ENCODE data around the gene OST4. TPM values are rescaled to one million over a fixed set of nuclear protein-coding genes. Genes with fewer than 3 reads are reported as not detected.

The OST4 gene
- total RNA-seq, 1 donor from 2014 or later = 395 TPM

- no peak overlapping the region for H2AFZ ChIP-seq (ENCODE audit: low read depth, low read length)
- no peak overlapping the region for H3K27ac ChIP-seq (ENCODE audit: low read depth, low read length)
- no peak for FAIRE-seq
- peaks cover 15% of the 10 kb centered on the region for H3K4me1 Mint-ChIP-seq (ENCODE audit: low read depth, unreplicated experiment)
- peaks cover 11% of the 10 kb centered on the region for H4K20me1 ChIP-seq (ENCODE audit: insufficient read depth, low read length)
- H3K9ac ChIP-seq (ENCODE audit: low read length) = peak overlapping the region; percentile 88
- peaks cover 41% of the 10 kb centered on the region for H3K4me1 ChIP-seq (ENCODE audit: insufficient read depth, low read length)
- peaks cover 22% of the 10 kb centered on the region for H3K79me2 ChIP-seq (ENCODE audit: insufficient read depth, low read length)
- H3K27me3 Mint-ChIP-seq (ENCODE audit: low read depth, unreplicated experiment) = peaks cover 4% of the 10 kb centered on the region
- no peak for DNase-seq (ENCODE audit: low read depth)
- H3K4me3 ChIP-seq (ENCODE audit: insufficient read depth, low read depth, low read length) = peak overlapping the region; percentile 63
- peak overlapping the region; percentile 92 for H3K4me2 ChIP-seq (ENCODE audit: low read length)
- peaks cover 1% of the 10 kb centered on the region for H3K36me3 Mint-ChIP-seq (ENCODE audit: low read depth, unreplicated experiment)
- H3K9me3 Mint-ChIP-seq (ENCODE audit: unreplicated experiment) = no peaks in the 10 kb centered on the region
- no peak overlapping the region for H3K4me3 Mint-ChIP-seq (ENCODE audit: unreplicated experiment)
- no peak for TF ChIP-seq CTCF (IDR thresholded peaks at IDR 0.05; ENCODE audit: insufficient read depth, low read depth, low read length)
- no peak for TF ChIP-seq EZH2 (IDR thresholded peaks at IDR 0.05; ENCODE audit: insufficient read depth, low read length)
- peak overlapping the region; percentile 34 for H3K27ac Mint-ChIP-seq (ENCODE audit: unreplicated experiment)
- H3K36me3 ChIP-seq (ENCODE audit: insufficient read depth, low read length) = peaks cover 2% of the 10 kb centered on the region
- H3K27me3 ChIP-seq (ENCODE audit: insufficient read depth, low read length) = no peaks in the 10 kb centered on the region
- H3K9me3 ChIP-seq (ENCODE audit: insufficient read depth, low read depth, low read length) = no peaks in the 10 kb centered on the region
These were observed 8.7 kb upstream of the OST4 start for GRCh38 chr2:27080140-27080469.

- Histone ChIP-seq H2AFZ (ENCODE audit: low read depth, low read length) (no peak overlapping the region), H3K4me2 (ENCODE audit: low read length) (peak overlapping the region; percentile 92), H4K20me1 (ENCODE audit: insufficient read depth, low read length) (peaks cover 10% of the 10 kb centered on the region), H3K4me1 (ENCODE audit: insufficient read depth, low read length) (peaks cover 45% of the 10 kb centered on the region), H3K79me2 (ENCODE audit: insufficient read depth, low read length) (peaks cover 22% of the 10 kb centered on the region), H3K27ac (ENCODE audit: low read depth, low read length) (peak overlapping the region; percentile 76), H3K9ac (ENCODE audit: low read length) (peak overlapping the region; percentile 88), H3K27me3 (ENCODE audit: insufficient read depth, low read length) (no peaks in the 10 kb centered on the region), H3K9me3 (ENCODE audit: insufficient read depth, low read depth, low read length) (no peaks in the 10 kb centered on the region), H3K4me3 (ENCODE audit: insufficient read depth, low read depth, low read length) (peak overlapping the region; percentile 63), H3K36me3 (ENCODE audit: insufficient read depth, low read length) (peaks cover 2% of the 10 kb centered on the region)
- Mint-ChIP-seq H3K27ac (ENCODE audit: unreplicated experiment) (peak overlapping the region; percentile 34), H3K4me3 (ENCODE audit: unreplicated experiment) (no peak overlapping the region), H3K27me3 (ENCODE audit: low read depth, unreplicated experiment) (peaks cover 4% of the 10 kb centered on the region), H3K36me3 (ENCODE audit: low read depth, unreplicated experiment) (peaks cover 1% of the 10 kb centered on the region), H3K9me3 (ENCODE audit: unreplicated experiment) (no peaks in the 10 kb centered on the region), H3K4me1 (ENCODE audit: low read depth, unreplicated experiment) (peaks cover 19% of the 10 kb centered on the region)
- TF ChIP-seq EZH2 (IDR thresholded peaks at IDR 0.05; ENCODE audit: insufficient read depth, low read length) = no peak
- no peak for TF ChIP-seq CTCF (IDR thresholded peaks at IDR 0.05; ENCODE audit: insufficient read depth, low read depth, low read length)
- FAIRE-seq (no peak), DNase-seq (ENCODE audit: low read depth) (no peak)
These were observed 8.0 kb upstream of the OST4 start for GRCh38 chr2:27079233-27080139.

All from astrocyte (in vitro differentiated cells and primary cell).